Measurements from ENCODE around the gene RASA2. TPM values are rescaled to one million over a fixed set of nuclear protein-coding genes. Genes with fewer than 3 reads are reported as not detected.

Gene RASA2
- total and polyA plus RNA-seq, 4 donors = 1.6 to 5.4 (median 4.6) TPM

DNA sequence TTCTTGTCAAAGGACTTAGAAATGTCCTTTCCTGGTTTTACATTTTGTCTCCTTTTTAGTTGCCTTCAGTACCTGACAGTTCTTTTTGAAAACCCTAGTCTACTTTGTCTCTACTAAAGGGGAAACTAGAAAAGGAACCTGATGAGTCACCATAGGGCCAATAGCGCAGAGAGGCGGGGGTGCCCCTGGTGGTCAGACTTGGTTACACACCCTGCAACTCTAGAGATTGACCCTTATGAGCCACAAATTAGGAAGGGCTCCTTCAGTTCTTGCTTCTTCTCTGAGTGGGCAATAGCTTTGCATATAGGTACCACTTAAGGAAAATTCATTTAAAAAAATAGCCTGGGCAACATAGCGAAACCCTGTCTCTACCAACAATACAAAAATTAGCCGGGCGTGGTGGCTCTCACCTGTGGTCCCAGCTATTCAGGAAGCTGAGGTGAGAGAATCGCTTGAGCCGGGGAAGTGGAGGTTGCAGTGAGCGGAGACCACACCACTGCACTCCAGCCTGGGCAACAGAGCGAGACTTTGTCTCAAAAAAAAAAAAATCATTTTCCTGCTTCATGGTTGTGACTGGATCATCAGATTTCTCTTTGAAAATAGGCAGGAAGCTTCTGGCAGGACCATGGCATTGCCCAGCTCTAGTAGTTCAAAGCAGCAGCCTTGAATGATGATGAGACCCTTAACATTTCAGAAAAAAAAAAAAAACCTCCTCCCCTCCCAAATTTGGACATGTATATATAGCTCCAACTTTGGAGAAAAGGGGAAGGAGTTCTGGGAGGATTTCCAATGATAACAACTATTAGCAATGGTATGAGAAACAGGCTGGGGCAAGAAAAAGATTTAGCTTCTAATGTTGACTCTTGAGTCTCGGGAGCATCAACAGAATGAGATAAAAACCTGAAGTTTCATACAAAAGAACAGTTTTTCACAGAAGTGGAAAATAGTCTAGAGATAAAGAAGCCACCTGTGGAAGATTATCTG lies 45.2 kb upstream of the RASA2 start:
- no peak overlapping the region for H3K4me3 ChIP-seq (ENCODE audit: low read depth in 1 of 3, low read length in 3 of 3)
- H3K4me1 ChIP-seq (ENCODE audit: control insufficient read depth in 4 of 4, insufficient read depth in 4 of 4, low read length in 3 of 4) = no peaks in the 10 kb centered on the region
- H3K27ac ChIP-seq (ENCODE audit: low read depth in 1 of 2, low read length in 2 of 2) = peak overlapping the region; percentile 21 to 36
- H3K9me3 ChIP-seq (ENCODE audit: control insufficient read depth in 4 of 4, low read length in 3 of 4) = no peaks in the 10 kb centered on the region
- TF ChIP-seq FOXA1 (IDR thresholded peaks at IDR 0.05) (no peak), JUND (IDR thresholded peaks at IDR 0.05) (peak in 1 of 2 donors; percentile 96), NR2F2 (IDR thresholded peaks at IDR 0.05) (no peak), TAF1 (conservative IDR thresholded peaks at IDR 0.05) (no peak), RXRA (IDR thresholded peaks at IDR 0.05) (no peak), YY1 (IDR thresholded peaks at IDR 0.05) (no peak), RAD21 (IDR thresholded peaks at IDR 0.05) (peak; percentile 65 to 84), FOXA2 (IDR thresholded peaks at IDR 0.05) (no peak), HNF4A (conservative IDR thresholded peaks at IDR 0.05) (no peak), HNF4G (IDR thresholded peaks at IDR 0.05) (no peak), SP1 (IDR thresholded peaks at IDR 0.05) (no peak), GABPA (IDR thresholded peaks at IDR 0.05 in 1 of 2, conservative IDR thresholded peaks at IDR 0.05 in 1 of 2) (no peak), EGR1 (IDR thresholded peaks at IDR 0.05; ENCODE audit: low read depth in 2 of 2) (no peak)
- TF ChIP-seq, protein P1, sequence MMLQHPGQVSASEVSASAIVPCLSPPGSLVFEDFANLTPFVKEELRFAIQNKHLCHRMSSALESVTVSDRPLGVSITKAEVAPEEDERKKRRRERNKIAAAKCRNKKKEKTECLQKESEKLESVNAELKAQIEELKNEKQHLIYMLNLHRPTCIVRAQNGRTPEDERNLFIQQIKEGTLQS (IDR thresholded peaks at IDR 0.05) = peak; percentile 84
- TF ChIP-seq, protein P2, sequence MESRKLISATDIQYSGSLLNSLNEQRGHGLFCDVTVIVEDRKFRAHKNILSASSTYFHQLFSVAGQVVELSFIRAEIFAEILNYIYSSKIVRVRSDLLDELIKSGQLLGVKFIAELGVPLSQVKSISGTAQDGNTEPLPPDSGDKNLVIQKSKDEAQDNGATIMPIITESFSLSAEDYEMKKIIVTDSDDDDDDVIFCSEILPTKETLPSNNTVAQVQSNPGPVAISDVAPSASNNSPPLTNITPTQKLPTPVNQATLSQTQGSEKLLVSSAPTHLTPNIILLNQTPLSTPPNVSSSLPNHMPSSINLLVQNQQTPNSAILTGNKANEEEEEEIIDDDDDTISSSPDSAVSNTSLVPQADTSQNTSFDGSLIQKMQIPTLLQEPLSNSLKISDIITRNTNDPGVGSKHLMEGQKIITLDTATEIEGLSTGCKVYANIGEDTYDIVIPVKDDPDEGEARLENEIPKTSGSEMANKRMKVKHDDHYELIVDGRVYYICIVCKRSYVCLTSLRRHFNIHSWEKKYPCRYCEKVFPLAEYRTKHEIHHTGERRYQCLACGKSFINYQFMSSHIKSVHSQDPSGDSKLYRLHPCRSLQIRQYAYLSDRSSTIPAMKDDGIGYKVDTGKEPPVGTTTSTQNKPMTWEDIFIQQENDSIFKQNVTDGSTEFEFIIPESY (IDR thresholded peaks at IDR 0.05) = no peak
- TF ChIP-seq, protein P3, sequence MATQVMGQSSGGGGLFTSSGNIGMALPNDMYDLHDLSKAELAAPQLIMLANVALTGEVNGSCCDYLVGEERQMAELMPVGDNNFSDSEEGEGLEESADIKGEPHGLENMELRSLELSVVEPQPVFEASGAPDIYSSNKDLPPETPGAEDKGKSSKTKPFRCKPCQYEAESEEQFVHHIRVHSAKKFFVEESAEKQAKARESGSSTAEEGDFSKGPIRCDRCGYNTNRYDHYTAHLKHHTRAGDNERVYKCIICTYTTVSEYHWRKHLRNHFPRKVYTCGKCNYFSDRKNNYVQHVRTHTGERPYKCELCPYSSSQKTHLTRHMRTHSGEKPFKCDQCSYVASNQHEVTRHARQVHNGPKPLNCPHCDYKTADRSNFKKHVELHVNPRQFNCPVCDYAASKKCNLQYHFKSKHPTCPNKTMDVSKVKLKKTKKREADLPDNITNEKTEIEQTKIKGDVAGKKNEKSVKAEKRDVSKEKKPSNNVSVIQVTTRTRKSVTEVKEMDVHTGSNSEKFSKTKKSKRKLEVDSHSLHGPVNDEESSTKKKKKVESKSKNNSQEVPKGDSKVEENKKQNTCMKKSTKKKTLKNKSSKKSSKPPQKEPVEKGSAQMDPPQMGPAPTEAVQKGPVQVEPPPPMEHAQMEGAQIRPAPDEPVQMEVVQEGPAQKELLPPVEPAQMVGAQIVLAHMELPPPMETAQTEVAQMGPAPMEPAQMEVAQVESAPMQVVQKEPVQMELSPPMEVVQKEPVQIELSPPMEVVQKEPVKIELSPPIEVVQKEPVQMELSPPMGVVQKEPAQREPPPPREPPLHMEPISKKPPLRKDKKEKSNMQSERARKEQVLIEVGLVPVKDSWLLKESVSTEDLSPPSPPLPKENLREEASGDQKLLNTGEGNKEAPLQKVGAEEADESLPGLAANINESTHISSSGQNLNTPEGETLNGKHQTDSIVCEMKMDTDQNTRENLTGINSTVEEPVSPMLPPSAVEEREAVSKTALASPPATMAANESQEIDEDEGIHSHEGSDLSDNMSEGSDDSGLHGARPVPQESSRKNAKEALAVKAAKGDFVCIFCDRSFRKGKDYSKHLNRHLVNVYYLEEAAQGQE (IDR thresholded peaks at IDR 0.05) = no peak
- TF ChIP-seq, protein P4, sequence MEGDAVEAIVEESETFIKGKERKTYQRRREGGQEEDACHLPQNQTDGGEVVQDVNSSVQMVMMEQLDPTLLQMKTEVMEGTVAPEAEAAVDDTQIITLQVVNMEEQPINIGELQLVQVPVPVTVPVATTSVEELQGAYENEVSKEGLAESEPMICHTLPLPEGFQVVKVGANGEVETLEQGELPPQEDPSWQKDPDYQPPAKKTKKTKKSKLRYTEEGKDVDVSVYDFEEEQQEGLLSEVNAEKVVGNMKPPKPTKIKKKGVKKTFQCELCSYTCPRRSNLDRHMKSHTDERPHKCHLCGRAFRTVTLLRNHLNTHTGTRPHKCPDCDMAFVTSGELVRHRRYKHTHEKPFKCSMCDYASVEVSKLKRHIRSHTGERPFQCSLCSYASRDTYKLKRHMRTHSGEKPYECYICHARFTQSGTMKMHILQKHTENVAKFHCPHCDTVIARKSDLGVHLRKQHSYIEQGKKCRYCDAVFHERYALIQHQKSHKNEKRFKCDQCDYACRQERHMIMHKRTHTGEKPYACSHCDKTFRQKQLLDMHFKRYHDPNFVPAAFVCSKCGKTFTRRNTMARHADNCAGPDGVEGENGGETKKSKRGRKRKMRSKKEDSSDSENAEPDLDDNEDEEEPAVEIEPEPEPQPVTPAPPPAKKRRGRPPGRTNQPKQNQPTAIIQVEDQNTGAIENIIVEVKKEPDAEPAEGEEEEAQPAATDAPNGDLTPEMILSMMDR (IDR thresholded peaks at IDR 0.05; ENCODE audit: low read depth, low read length, missing input control) = peak; percentile 60
- TF ChIP-seq, protein P5, sequence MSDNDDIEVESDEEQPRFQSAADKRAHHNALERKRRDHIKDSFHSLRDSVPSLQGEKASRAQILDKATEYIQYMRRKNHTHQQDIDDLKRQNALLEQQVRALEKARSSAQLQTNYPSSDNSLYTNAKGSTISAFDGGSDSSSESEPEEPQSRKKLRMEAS (IDR thresholded peaks at IDR 0.05) = no peak
- peaks cover 7 to 30% (median 20%) of the 10 kb centered on the region in 4 donors for H3K36me3 ChIP-seq (ENCODE audit: control insufficient read depth in 4 of 4, insufficient read depth in 3 of 4, low read depth in 1 of 4, low read length in 3 of 4)
- DNase-seq (ENCODE audit: low spot score) = peak; percentile 82
- no peaks in the 10 kb centered on the region for H3K27me3 ChIP-seq (ENCODE audit: control insufficient read depth in 4 of 4, insufficient read depth in 4 of 4, low read length in 3 of 4)
- 85% methylated on average over 10 of the region's 10 CpGs for WGBS
- no peak overlapping the region for H3K9ac ChIP-seq (ENCODE audit: low read depth in 1 of 2, low read length in 2 of 2)
